Activated T-helper 1 cell treated with Interleukin-2 at 50 U/mL for 16 hours (primary cell): ENCODE measurements around the gene KIF12.
"Not testable (repeated sequence)": the region's sequence is repeated elsewhere in the genome, so short reads cannot be mapped to it uniquely, and the experiment has no call there.

Source experiments
- DNase-seq: peaks from one replicate; pipeline ENCODE4 v3.0.0-alpha.2; 2020; ENCODE audit warnings: low read depth

Gene KIF12

DNA sequence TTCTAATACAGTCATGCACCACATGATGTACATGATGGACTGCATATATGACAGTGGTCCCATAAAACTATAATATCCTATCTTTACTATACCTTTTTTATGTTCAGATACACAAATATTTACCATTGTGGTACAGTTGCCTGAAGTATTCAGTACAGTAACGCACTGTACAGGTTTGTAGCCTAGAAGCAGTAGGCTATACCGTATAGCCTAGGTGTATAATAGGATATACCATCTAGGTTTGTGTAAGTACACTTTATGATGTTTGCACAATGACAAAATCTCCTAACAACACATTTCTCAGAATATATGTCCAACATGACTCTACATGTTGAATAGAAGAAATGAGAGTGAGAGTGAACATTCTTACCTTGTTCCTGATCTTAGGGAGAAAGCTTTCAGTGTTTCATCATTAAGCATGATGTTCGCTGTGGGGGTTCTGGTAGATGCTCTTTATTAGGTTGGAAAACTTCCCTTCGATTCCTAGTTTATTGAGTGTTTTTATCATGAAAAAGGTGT lies 52.8 kb downstream of the KIF12 start:
- no peak for DNase-seq

DNA sequence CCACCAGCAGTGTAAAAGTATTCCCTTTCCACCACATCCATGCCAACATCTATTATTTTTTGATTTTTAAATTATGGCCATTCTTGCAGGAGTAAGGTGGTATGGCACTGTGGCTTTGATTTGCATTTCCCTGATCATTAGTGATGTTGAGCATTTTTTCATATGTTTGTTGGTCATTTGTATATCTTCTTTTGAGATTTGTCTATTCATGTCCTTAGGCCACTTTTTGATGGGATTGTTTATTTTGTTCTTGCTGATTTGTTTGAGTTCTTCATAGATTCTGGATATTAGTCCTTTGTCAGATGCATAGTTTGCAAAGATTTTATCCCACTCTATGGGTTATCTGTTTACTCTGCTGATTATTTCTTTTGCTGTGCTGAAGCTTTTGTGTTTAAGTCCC lies 55.4 kb downstream of the KIF12 start:
- DNase-seq: not testable (repeated sequence)
